B cell (primary cell): ENCODE measurements around the gene OTOA. TPM values are rescaled to one million over a fixed set of nuclear protein-coding genes. Genes with fewer than 3 reads are reported as not detected.

ENCODE experiments used
- polyA plus RNA-seq: library from polyadenylated mRNA; depleted of rRNA; stranded (reverse); fragments of >200 nt; gene quantifications from 2 replicates; pipeline ENCODE4 v1.2.3, GENCODE V29; 2012
- small RNA-seq: library from RNA; depleted of rRNA; stranded (forward); fragments of <200 nt; gene quantifications from one replicate; pipeline ENCODE3, GENCODE V24; 2012; ENCODE audit warnings: low replicate concordance, low read depth; ENCODE audit not compliant: insufficient read length
- total RNA-seq, 2 donors: library from RNA; stranded (reverse); fragments of 120-200 nt in 1 of 2; gene quantifications; 1 replicate in 1 of 2; 2 replicates in 1 of 2; pipeline versions ENCODE4 v1.2.3 to v1.2.4, GENCODE V29; 2013 to 2022

The OTOA gene
- total and polyA plus RNA-seq, 2 donors (not counting 1 experiment from before 2014, with no cell fraction given), result 0.39 TPM; not detected in 1

Small RNA genes lying within 50 kb of the gene (small RNA-seq; reads per million reads assigned to genes)
- gene RNU6-1005P, result 0.57 reads per million
- gene RNU6-196P, result not detected

Other genes with a start within 250 kb of the OTOA start
- 57.3 and 57.7 TPM in 2 replicates for gene METTL9, start 64.4 kb upstream of the OTOA start, total RNA-seq
- 34.0 and 43.6 TPM in 2 replicates for gene METTL9, start 64.4 kb upstream of the OTOA start, polyA plus RNA-seq
- gene IGSF6, start 11.4 kb upstream of the OTOA start, total RNA-seq, result 0.63 and 1.3 TPM in 2 replicates
- gene IGSF6, start 11.4 kb upstream of the OTOA start, polyA plus RNA-seq, result 0.33 and 0.92 TPM in 2 replicates
- 650 and 755 TPM in 2 replicates for gene NPIPB4, start 193.8 kb downstream of the OTOA start, total RNA-seq
- gene NPIPB4, start 193.8 kb downstream of the OTOA start, polyA plus RNA-seq, result 72.0 and 182 TPM in 2 replicates